NB4 (cell line): Measurements from ENCODE around the gene TM4SF4.

Experiments used
- DNase-seq: peaks from one replicate; pipeline ENCODE4 v3.0.0; 2010; ENCODE audit warnings: low read depth
- H3K4me3 ChIP-seq: one replicate; pipeline ENCODE4 v1.5.1; 2011; ENCODE audit warnings: mild to moderate bottlenecking, low read depth, low read length, moderate library complexity
- CTCF ChIP-seq: IDR thresholded peaks from one replicate; pipeline ENCODE4 v1.5.1; 2012; ENCODE audit warnings: low read depth, low read length
- MAX ChIP-seq: IDR thresholded peaks from 2 replicates; pipeline ENCODE4 v1.6.1; 2011; ENCODE audit warnings: low read depth, low read length
- MYC ChIP-seq: IDR thresholded peaks from 2 replicates; pipeline ENCODE4 v1.6.1; 2011; ENCODE audit warnings: low read depth, low read length
- POLR2A ChIP-seq: IDR thresholded peaks from 2 replicates; pipeline ENCODE4 v1.6.1; 2011; ENCODE audit warnings: mild to moderate bottlenecking; ENCODE audit not compliant: insufficient read length; ENCODE audit errors: extremely low read depth

Gene TM4SF4

GRCh38 chr3:149547413-149547812 is 72.9 kb downstream of the TM4SF4 start:
- no peak for DNase-seq
- TF ChIP-seq POLR2A, result no peak
- no peak for TF ChIP-seq MAX
- TF ChIP-seq MYC, result no peak
- no peak for TF ChIP-seq CTCF
- H3K4me3 ChIP-seq, result no peak overlapping the region

- no peak for DNase-seq
- TF ChIP-seq CTCF, result no peak
- no peak for TF ChIP-seq MYC
- no peak for TF ChIP-seq MAX
- TF ChIP-seq POLR2A, result no peak
Measured at GRCh38 chr3:149547954-149548668, 73.6 kb downstream of the TM4SF4 start.

GRCh38 chr3:149548669-149549065 is 74.2 kb downstream of the TM4SF4 start:
- no peak for DNase-seq
- TF ChIP-seq CTCF (no peak), POLR2A (no peak), MAX (no peak), MYC (no peak)

More at GRCh38 chr3:149547954-149548668, 73.6 kb downstream of the TM4SF4 start:
- no peak overlapping the region for H3K4me3 ChIP-seq

GRCh38 chr3:149551500-149551899 is 77.0 kb downstream of the TM4SF4 start:
- no peak overlapping the region for H3K4me3 ChIP-seq
- DNase-seq, result no peak
- TF ChIP-seq POLR2A, result no peak
- no peak for TF ChIP-seq MAX
- no peak for TF ChIP-seq CTCF
- TF ChIP-seq MYC, result no peak

More at GRCh38 chr3:149548669-149549065, 74.2 kb downstream of the TM4SF4 start:
- H3K4me3 ChIP-seq, result no peak overlapping the region

GRCh38 chr3:149552700-149553099 is 78.2 kb downstream of the TM4SF4 start:
- no peak overlapping the region for H3K4me3 ChIP-seq
- no peak for DNase-seq
- TF ChIP-seq MYC, result no peak
- TF ChIP-seq POLR2A, result no peak
- no peak for TF ChIP-seq MAX
- no peak for TF ChIP-seq CTCF
